ENCODE measurements around the gene TOMM7. TPM values are rescaled to one million over a fixed set of nuclear protein-coding genes. Genes with fewer than 3 reads are reported as not detected.

The TOMM7 gene
- polyA plus RNA-seq, 1 experiment, result 390 TPM

DNA sequence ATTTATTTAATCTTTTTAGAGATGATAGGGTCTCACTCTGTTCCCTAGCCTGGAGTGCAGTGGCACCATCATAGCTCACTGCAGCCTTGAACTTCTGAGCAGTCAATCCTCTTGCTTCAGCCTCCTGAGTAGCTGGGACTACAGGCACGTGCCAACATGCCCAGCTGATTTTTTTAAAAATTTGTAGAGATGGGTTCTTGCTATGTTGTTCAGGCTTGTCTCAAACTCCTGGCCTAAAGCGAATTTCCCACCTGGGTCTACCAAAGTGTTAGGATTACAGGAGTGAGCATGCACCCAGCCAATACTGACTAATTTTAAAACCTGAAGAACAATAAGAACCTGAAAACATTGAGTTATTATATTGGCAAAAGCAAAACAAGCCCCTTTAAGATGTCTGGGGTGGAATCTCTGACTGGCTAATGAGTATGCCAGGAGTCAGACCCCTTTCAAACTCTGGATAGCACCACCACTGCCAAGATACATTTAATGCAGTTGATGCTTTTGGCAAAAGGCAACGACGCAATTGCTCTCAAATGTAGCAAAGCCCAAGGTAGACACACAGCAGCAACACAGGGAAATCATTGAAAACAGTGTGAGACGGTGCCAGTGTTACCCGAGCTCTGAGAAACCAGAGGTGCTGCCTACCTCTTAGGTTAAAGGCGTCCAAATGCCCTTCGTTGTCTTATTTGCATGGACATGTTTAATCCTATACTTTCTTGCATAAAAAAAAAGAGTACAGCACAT is 40.7 kb upstream of the TOMM7 start:
- no peak for DNase-seq (ENCODE audit: low read depth, low spot score)
- CTCF ChIA-PET, result no interaction called here
- Histone ChIP-seq H3K9me3 (ENCODE audit: control insufficient read depth, insufficient read depth, low read length) (no peaks in the 10 kb centered on the region), H3K27ac (ENCODE audit: low read depth, low read length) (peak overlapping the region; percentile 49), H3K27me3 (ENCODE audit: control insufficient read depth, insufficient read depth, low read length) (no peaks in the 10 kb centered on the region), H3K4me3 (ENCODE audit: low read depth, low read length) (no peak overlapping the region)
- no peak for TF ChIP-seq CTCF (IDR thresholded peaks at IDR 0.05; ENCODE audit: low read depth, low read length)
- POLR2A ChIA-PET, result no interaction called here

GRCh38 chr7:22861576-22861975 is 38.9 kb upstream of the TOMM7 start:
- CTCF ChIA-PET, result interaction anchor here (0.7 to 2.2 kb wide), 3 partner anchors 154 to 301 kb away, joined by 3 to 12 read pairs (median 7); no protein-coding TSS in a partner anchor
- H3K27me3 ChIP-seq (ENCODE audit: control insufficient read depth, insufficient read depth, low read length), result no peaks in the 10 kb centered on the region
- POLR2A ChIA-PET, result no interaction called here
- H3K27ac ChIP-seq (ENCODE audit: low read depth, low read length), result no peak overlapping the region
- no peak for DNase-seq (ENCODE audit: low read depth, low spot score)
- H3K9me3 ChIP-seq (ENCODE audit: control insufficient read depth, insufficient read depth, low read length), result no peaks in the 10 kb centered on the region
- TF ChIP-seq CTCF (IDR thresholded peaks at IDR 0.05; ENCODE audit: low read depth, low read length), result no peak
- no peak overlapping the region for H3K4me3 ChIP-seq (ENCODE audit: low read depth, low read length)

DNA sequence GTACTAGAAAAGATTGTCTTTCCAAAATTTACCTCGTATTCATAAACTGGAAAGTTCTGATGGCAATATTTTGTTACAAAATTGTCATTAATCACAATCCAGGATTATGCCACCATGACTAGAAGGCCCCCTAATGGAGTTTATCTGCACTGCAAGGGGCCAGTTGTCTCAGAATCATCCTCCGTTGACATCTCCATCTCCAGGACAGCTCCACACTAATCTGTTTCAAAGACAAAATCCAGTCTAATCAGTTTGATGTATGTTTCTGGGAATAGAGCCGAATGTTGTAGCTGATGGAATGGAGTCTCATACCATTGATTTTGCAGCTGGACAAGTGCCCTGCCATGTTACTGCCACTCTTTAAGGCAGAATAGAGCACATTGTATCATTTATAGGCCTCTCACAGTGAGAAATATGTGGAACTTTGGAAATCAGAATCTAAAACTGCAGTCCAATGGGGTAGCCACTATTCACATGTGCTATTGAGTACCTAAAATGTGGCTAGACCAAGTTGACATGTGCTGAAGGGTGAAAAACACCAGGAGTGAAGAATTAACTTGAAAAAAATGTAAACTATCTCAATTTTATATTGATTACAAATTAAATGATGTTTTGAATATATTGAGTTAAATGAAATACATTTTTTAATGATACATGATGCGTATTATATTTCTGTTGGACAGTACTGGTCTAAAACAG is 38.3 kb upstream of the TOMM7 start:
- Histone ChIP-seq H3K27ac (ENCODE audit: low read depth, low read length) (no peak overlapping the region), H3K27me3 (ENCODE audit: control insufficient read depth, insufficient read depth, low read length) (no peaks in the 10 kb centered on the region), H3K9me3 (ENCODE audit: control insufficient read depth, insufficient read depth, low read length) (no peaks in the 10 kb centered on the region), H3K4me3 (ENCODE audit: low read depth, low read length) (no peak overlapping the region)
- ChIA-PET POLR2A (interaction anchor here (0.6 to 0.9 kb wide), 2 partner anchors 225 to 300 kb away, joined by 3 read pairs; no protein-coding TSS in a partner anchor), CTCF (interaction anchor here (0.6 to 2.2 kb wide), 5 partner anchors 79 to 300 kb away, joined by 3 to 12 read pairs (median 6); no protein-coding TSS in a partner anchor)
- DNase-seq (ENCODE audit: low read depth, low spot score), result no peak
- TF ChIP-seq CTCF (IDR thresholded peaks at IDR 0.05; ENCODE audit: low read depth, low read length), result peak; percentile 47

DNA sequence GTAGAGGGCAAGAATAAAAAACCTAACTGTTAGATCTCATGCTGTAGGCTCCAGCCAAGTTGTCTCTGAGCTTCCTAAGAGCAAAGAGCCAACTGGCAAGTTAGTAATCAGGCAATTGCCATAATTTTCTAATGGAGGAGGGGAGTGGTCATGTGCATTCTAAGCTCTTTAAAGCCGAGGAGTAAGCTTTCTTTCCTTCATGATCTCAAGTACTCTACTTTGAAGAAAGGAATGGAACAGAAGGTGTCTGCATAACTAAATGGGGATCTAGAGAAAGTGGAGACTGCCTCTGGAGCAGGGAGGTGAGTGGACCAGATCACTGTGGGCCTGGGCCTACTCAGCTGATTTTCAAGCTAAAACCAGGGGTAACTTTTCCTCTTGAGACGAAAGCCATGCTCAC is 37.7 kb upstream of the TOMM7 start:
- ChIA-PET POLR2A (interaction anchor here (0.6 to 0.9 kb wide), 2 partner anchors 226 to 300 kb away, joined by 3 read pairs; no protein-coding TSS in a partner anchor), CTCF (interaction anchor here (0.6 to 2.2 kb wide), 6 partner anchors 78 to 300 kb away, joined by 3 to 12 read pairs (median 5); no protein-coding TSS in a partner anchor)
- Histone ChIP-seq H3K9me3 (ENCODE audit: control insufficient read depth, insufficient read depth, low read length) (no peaks in the 10 kb centered on the region), H3K27me3 (ENCODE audit: control insufficient read depth, insufficient read depth, low read length) (no peaks in the 10 kb centered on the region), H3K4me3 (ENCODE audit: low read depth, low read length) (no peak overlapping the region), H3K27ac (ENCODE audit: low read depth, low read length) (peak overlapping the region; percentile 31)
- DNase-seq (ENCODE audit: low read depth, low spot score), result no peak
- no peak for TF ChIP-seq CTCF (IDR thresholded peaks at IDR 0.05; ENCODE audit: low read depth, low read length)
